Effector CD4-positive, alpha-beta T cell (primary cell): ENCODE measurements around the gene SLX9.
A peak's percentile ranks its signal among the peaks of the same experiment; 100 is the strongest.

Source experiments
- DNase-seq: peaks from one replicate; pipeline ENCODE4 v3.0.0-alpha.2; 2020
- total RNA-seq: gene quantifications from one replicate; lab custom pipeline; 2026; lab: John Stamatoyannopoulos, UW

Gene SLX9
- 7.9 reads per million, percentile 27 among the genes with 10 or more reads in this experiment for total RNA-seq

GRCh38 chr21:44939532-44940115 is at the start of gene SLX9:
TSS of gene SLX9 (plus strand) at chr21:44940029. CDS start at chr21:44940058, 29 bp downstream.
- peak; percentile 66 for DNase-seq

GRCh38 chr21:44890338-44890931 is 49.4 kb upstream of the SLX9 start:
- DNase-seq, result no peak

GRCh38 chr21:44890961-44891541 is 48.8 kb upstream of the SLX9 start:
- no peak for DNase-seq

- no peak for DNase-seq
These were observed 48.2 kb upstream of the SLX9 start for GRCh38 chr21:44891631-44892031.

GRCh38 chr21:44892095-44892494 is 47.7 kb upstream of the SLX9 start:
- DNase-seq, result no peak

- peak; percentile 66 for DNase-seq
These were observed 47.1 kb upstream of the SLX9 start for GRCh38 chr21:44892536-44893277.

- DNase-seq, result no peak
These were observed 46.6 kb upstream of the SLX9 start for GRCh38 chr21:44893278-44893556.

- no peak for DNase-seq
These were observed 45.7 kb upstream of the SLX9 start for GRCh38 chr21:44893948-44894656.

GRCh38 chr21:44894687-44895302 is 45.0 kb upstream of the SLX9 start:
- no peak for DNase-seq

GRCh38 chr21:44895859-44896258 is 44.0 kb upstream of the SLX9 start:
- DNase-seq, result no peak

GRCh38 chr21:44896561-44897286 is 43.1 kb upstream of the SLX9 start:
- DNase-seq, result no peak

GRCh38 chr21:44897326-44898010 is 42.4 kb upstream of the SLX9 start:
- no peak for DNase-seq

GRCh38 chr21:44898011-44898488 is 41.8 kb upstream of the SLX9 start:
- no peak for DNase-seq

- no peak for DNase-seq
These were observed 40.7 kb upstream of the SLX9 start for GRCh38 chr21:44898851-44899767.

GRCh38 chr21:44899768-44900558 is 39.9 kb upstream of the SLX9 start:
- DNase-seq, result no peak

GRCh38 chr21:44900559-44901251 is 39.1 kb upstream of the SLX9 start:
- DNase-seq, result no peak

- DNase-seq, result no peak
These were observed 38.3 kb upstream of the SLX9 start for GRCh38 chr21:44901391-44902074.
